Spleen (tissue), 11 donors: ENCODE measurements around the gene PLPP1. TPM values are rescaled to one million over a fixed set of nuclear protein-coding genes. Genes with fewer than 3 reads are reported as not detected.

Experiments used
- DNase-seq: peaks from one replicate; pipeline ENCODE4 v3.0.0-alpha.2; 2020
- H3K27ac ChIP-seq, 8 donors: fragments of 200-600 bp; sonication (generic) in 7 of 8; 1 replicate in 4 of 8; 2 replicates in 4 of 8; pipeline versions ENCODE4 v1.5.0 to v1.8.0; 2016 to 2021; ENCODE audit warnings: inconsistent platforms in 4 of 8, mild to moderate bottlenecking in 4 of 8, moderate library complexity in 1 of 8
- H3K27me3 ChIP-seq, 7 donors: fragments of 200-600 bp; sonication (generic) in 6 of 7; replicated peaks in 1 of 7; 1 replicate in 4 of 7; 2 replicates in 3 of 7; pipeline versions ENCODE4 v1.5.0 to v1.8.0; 2016 to 2021; ENCODE audit warnings: inconsistent platforms in 3 of 7, mild to moderate bottlenecking in 1 of 7
- H3K36me3 ChIP-seq, 6 donors: fragments of 200-600 bp; sonication (generic) in 5 of 6; 1 replicate in 4 of 6; 2 replicates in 2 of 6; pipeline versions ENCODE4 v1.5.0 to v1.8.0; 2016 to 2021; ENCODE audit warnings: inconsistent platforms in 2 of 6
- H3K4me1 ChIP-seq, 6 donors: fragments of 200-600 bp; sonication (generic) in 5 of 6; 1 replicate in 3 of 6; 2 replicates in 3 of 6; pipeline versions ENCODE4 v1.5.0 to v1.8.0; 2016 to 2021; ENCODE audit warnings: inconsistent platforms in 3 of 6
- H3K4me3 ChIP-seq, 8 donors: fragments of 200-600 bp; sonication (generic) in 7 of 8; 1 replicate in 4 of 8; 2 replicates in 4 of 8; pipeline versions ENCODE4 v1.5.0 to v1.8.0; 2016 to 2021; ENCODE audit warnings: inconsistent platforms in 4 of 8, mild to moderate bottlenecking in 4 of 8, moderate library complexity in 2 of 8
- H3K9me3 ChIP-seq, 8 donors: fragments of 200-600 bp; sonication (generic) in 7 of 8; 1 replicate in 4 of 8; 2 replicates in 4 of 8; pipeline versions ENCODE4 v1.5.0 to v1.8.0; 2016 to 2021; ENCODE audit warnings: inconsistent platforms in 4 of 8
- CTCF ChIP-seq, 11 experiments: fragments of 200-600 bp in 7 of 11; fragments of 450-650 bp in 4 of 11; sonication (generic) in 4 of 11; IDR thresholded peaks in 8 of 11; conservative IDR thresholded peaks in 3 of 11; 1 replicate in 7 of 11; 2 replicates in 4 of 11; pipeline versions ENCODE4 v1.4.0 to v1.8.0; 2016 to 2021; ENCODE audit warnings: antibody characterized with exemption in 11 of 11, inconsistent platforms in 4 of 11, mild to moderate bottlenecking in 1 of 11
- POLR2A ChIP-seq, 3 donors: fragments of 450-650 bp; IDR thresholded peaks; one replicate each; pipeline ENCODE4 v1.5.1; 2017; ENCODE audit warnings: antibody characterized with exemption in 3 of 3, mild to moderate bottlenecking in 1 of 3
- POLR2AphosphoS5 ChIP-seq, 3 donors: sonication (generic); formaldehyde crosslinking; IDR thresholded peaks; one replicate each; pipeline ENCODE4 v1.5.1; 2017; ENCODE audit warnings: antibody characterized with exemption in 3 of 3
- WGBS, 5 donors: extraction: QIAGEN DNeasy Blood & Tissue Kit in 3 of 5; methylation state at CpG; one replicate each; pipeline versions ENCODE4 v1.1.5 to v1.1.7; 2013 to 2018; 5-methylcytosine and 5-hydroxymethylcytosine counted together
- intact Hi-C: fragments of 100-400 bp; cut with DNase I; formaldehyde crosslinking; loops from one replicate; pipeline ENCODE4 v1.15.0; 2023; ENCODE audit warnings: low total_unique reads
- polyA plus RNA-seq, 3 donors: library from polyadenylated mRNA; stranded (reverse); fragments of 200-250 nt; gene quantifications; one replicate each; pipeline ENCODE4 v1.2.1, GENCODE V29; 2013
- total RNA-seq, 7 donors: library from RNA; depleted of rRNA in 3 of 7; stranded (reverse); fragments of >200 nt in 3 of 7; fragmentation: NEBNext Ultra II Directional in 4 of 7; extraction: Animal tissue kit (Norgen Biotek cat#: 25700) in 4 of 7; gene quantifications; one replicate each; pipeline versions ENCODE4 v1.1.0 to v1.2.1, GENCODE V29; 2016 to 2021
- donor health status: healthy with polysubstance abuse.
- donor health status: DM: no; HTN: no; CAD: no; lungs with moderate emphysema.
- donor health status: DM: no; HTN: no; CAD: no.
- donor health status: Bipolar disorder and iron deficiency.
- donor health status: healthy.
- donor health status: DM: no; HTN: no; CAD: no.
- donor health status: DM: yes; HTN: yes; CAD: no.

PLPP1 gene
- total and polyA plus RNA-seq, 10 donors = 17.0 to 95.5 (median 39.2) TPM

- intact Hi-C loops = no loop called here
- TF ChIP-seq CTCF (IDR thresholded peaks at IDR 0.05 in 8 of 11, conservative IDR thresholded peaks at IDR 0.05 in 3 of 11) = no peak
- no peak for TF ChIP-seq POLR2AphosphoS5 (IDR thresholded peaks at IDR 0.05)
- TF ChIP-seq POLR2A (IDR thresholded peaks at IDR 0.05) = no peak
- DNase-seq = no peak
- Histone ChIP-seq H3K4me3 (no peak overlapping the region), H3K27ac (no peak overlapping the region), H3K4me1 (peaks cover 0 to 4% (median 0%) of the 10 kb centered on the region in 6 donors), H3K36me3 (peaks cover 0 to 99% (median 53%) of the 10 kb centered on the region in 6 donors), H3K9me3 (peaks cover 0 to 26% (median 24%) of the 10 kb centered on the region in 8 donors), H3K27me3 (no peaks in the 10 kb centered on the region)
- 95 to 99% (median 96%) methylated on average over 2 of the region's 2 CpGs for WGBS, 5 donors
These were observed 146.9 kb downstream of the PLPP1 start for GRCh38 chr5:55387865-55388264.

GRCh38 chr5:55386356-55386755, 148.4 kb downstream of the PLPP1 start:
- Histone ChIP-seq H3K36me3 (peaks cover 0 to 99% (median 56%) of the 10 kb centered on the region in 6 donors), H3K9me3 (peaks cover 0 to 28% (median 22%) of the 10 kb centered on the region in 8 donors), H3K27ac (no peak overlapping the region), H3K27me3 (no peaks in the 10 kb centered on the region), H3K4me3 (no peak overlapping the region), H3K4me1 (peaks cover 0 to 4% (median 0%) of the 10 kb centered on the region in 6 donors)
- DNase-seq = no peak
- intact Hi-C loops = no loop called here
- WGBS, 5 donors = 93 to 97% (median 96%) methylated on average over 1 of the region's 1 CpG
- no peak for TF ChIP-seq CTCF (IDR thresholded peaks at IDR 0.05 in 8 of 11, conservative IDR thresholded peaks at IDR 0.05 in 3 of 11)
- TF ChIP-seq POLR2AphosphoS5 (IDR thresholded peaks at IDR 0.05) = no peak
- no peak for TF ChIP-seq POLR2A (IDR thresholded peaks at IDR 0.05)

DNA sequence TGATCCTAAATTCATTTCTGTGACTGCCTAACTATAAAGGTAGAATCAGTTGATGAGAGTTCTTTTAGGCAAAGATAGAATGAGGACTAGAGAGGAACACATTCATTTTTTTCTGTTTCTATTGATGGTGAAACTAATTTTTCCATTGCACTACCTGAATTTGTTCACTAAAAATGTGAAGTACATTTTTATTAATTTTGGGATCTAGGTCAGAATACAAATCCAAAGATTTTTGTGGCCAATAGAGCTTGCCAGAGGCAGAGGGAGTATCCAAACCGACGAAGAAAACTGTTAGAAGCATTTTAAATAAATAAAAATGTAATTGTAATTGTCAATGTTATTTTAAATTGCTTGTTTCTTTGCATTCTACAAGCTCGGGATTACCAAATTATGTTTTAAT, 148.9 kb downstream of the PLPP1 start:
- 92 to 97% (median 96%) methylated on average over 3 of the region's 3 CpGs for WGBS, 5 donors
- Histone ChIP-seq H3K27me3 (no peaks in the 10 kb centered on the region), H3K9me3 (peaks cover 0 to 31% (median 22%) of the 10 kb centered on the region in 8 donors), H3K4me3 (no peak overlapping the region), H3K36me3 (peaks cover 0 to 99% (median 59%) of the 10 kb centered on the region in 6 donors), H3K4me1 (peaks cover 0 to 4% (median 0%) of the 10 kb centered on the region in 6 donors), H3K27ac (no peak overlapping the region)
- DNase-seq = no peak
- intact Hi-C loops = no loop called here
- no peak for TF ChIP-seq POLR2A (IDR thresholded peaks at IDR 0.05)
- no peak for TF ChIP-seq CTCF (IDR thresholded peaks at IDR 0.05 in 8 of 11, conservative IDR thresholded peaks at IDR 0.05 in 3 of 11)
- TF ChIP-seq POLR2AphosphoS5 (IDR thresholded peaks at IDR 0.05) = no peak

- H3K9me3 ChIP-seq = peaks cover 0 to 31% (median 22%) of the 10 kb centered on the region in 8 donors
- H3K27me3 ChIP-seq = no peaks in the 10 kb centered on the region
- H3K4me3 ChIP-seq = no peak overlapping the region
- TF ChIP-seq POLR2AphosphoS5 (IDR thresholded peaks at IDR 0.05) (no peak), CTCF (IDR thresholded peaks at IDR 0.05 in 8 of 11, conservative IDR thresholded peaks at IDR 0.05 in 3 of 11) (no peak), POLR2A (IDR thresholded peaks at IDR 0.05) (no peak)
- intact Hi-C loops = no loop called here
- H3K27ac ChIP-seq = no peak overlapping the region
- peaks cover 0 to 1% (median 0%) of the 10 kb centered on the region in 6 donors for H3K4me1 ChIP-seq
- peaks cover 0 to 99% (median 61%) of the 10 kb centered on the region in 6 donors for H3K36me3 ChIP-seq
- 89 to 100% (median 100%) methylated on average over 1 of the region's 1 CpG for WGBS, 5 donors
- no peak for DNase-seq
These were observed 149.5 kb downstream of the PLPP1 start for GRCh38 chr5:55385227-55385626.
